Measurements from ENCODE around the gene AMHR2. TPM values are rescaled to one million over a fixed set of nuclear protein-coding genes. Genes with fewer than 3 reads are reported as not detected.
A peak's percentile ranks its signal among the peaks of the same experiment; 100 is the strongest.
"Not testable (repeated sequence)": the region's sequence is repeated elsewhere in the genome, so short reads cannot be mapped to it uniquely, and the experiment has no call there.

AMHR2 gene
- total RNA-seq, 1 donor from 2014 or later: not detected

- H3K27ac Mint-ChIP-seq: no peak overlapping the region
- Histone ChIP-seq H3K27ac (no peak overlapping the region), H3K79me2 (ENCODE audit: low read depth) (no peaks in the 10 kb centered on the region), H3K4me3 (no peak overlapping the region), H3K9me3 (ENCODE audit: low read depth) (no peaks in the 10 kb centered on the region), H2AFZ (replicated peaks) (no peak overlapping the region), H3K36me3 (no peaks in the 10 kb centered on the region), H3K9ac (no peak overlapping the region), H3K4me2 (no peak overlapping the region), H3K4me1 (peaks cover 3% of the 10 kb centered on the region), H4K20me1 (ENCODE audit: low read depth) (no peaks in the 10 kb centered on the region), H3F3A (ENCODE audit: low read depth) (no peaks in the 10 kb centered on the region), H3K27me3 (no peaks in the 10 kb centered on the region)
- TF ChIP-seq EZH2phosphoT487 (IDR thresholded peaks at IDR 0.05): no peak
- no peak for TF ChIP-seq CTCF (IDR thresholded peaks at IDR 0.05)
- TF ChIP-seq EZH2 (IDR thresholded peaks at IDR 0.05): no peak
- DNase-seq (ENCODE audit: low spot score): no peak
- peaks cover 4% of the 10 kb centered on the region for H3K27me3 Mint-ChIP-seq (ENCODE audit: insufficient read depth, low read depth)
- H3K4me3 Mint-ChIP-seq: no peak overlapping the region
- no peaks in the 10 kb centered on the region for H3K36me3 Mint-ChIP-seq
- no peaks in the 10 kb centered on the region for H3K9me3 Mint-ChIP-seq
- H3K4me1 Mint-ChIP-seq: peaks cover 18% of the 10 kb centered on the region
Measured at GRCh38 chr12:53430116-53430515, 6.5 kb downstream of the AMHR2 start.

GRCh38 chr12:53431187-53431586 is 7.5 kb downstream of the AMHR2 start:
- no peak overlapping the region for H2AFZ ChIP-seq (replicated peaks)
- no peaks in the 10 kb centered on the region for H3K79me2 ChIP-seq (ENCODE audit: low read depth)
- no peak overlapping the region for H3K4me3 Mint-ChIP-seq
- no peak overlapping the region for H3K4me3 ChIP-seq
- H3K4me1 Mint-ChIP-seq: peaks cover 13% of the 10 kb centered on the region
- H4K20me1 ChIP-seq (ENCODE audit: low read depth): no peaks in the 10 kb centered on the region
- H3K27ac ChIP-seq: no peak overlapping the region
- DNase-seq (ENCODE audit: low spot score): no peak
- H3F3A ChIP-seq (ENCODE audit: low read depth): no peaks in the 10 kb centered on the region
- TF ChIP-seq CTCF (IDR thresholded peaks at IDR 0.05) (no peak), EZH2 (IDR thresholded peaks at IDR 0.05) (no peak), EZH2phosphoT487 (IDR thresholded peaks at IDR 0.05) (no peak)
- H3K9me3 Mint-ChIP-seq: no peaks in the 10 kb centered on the region
- H3K4me1 ChIP-seq: no peaks in the 10 kb centered on the region
- no peaks in the 10 kb centered on the region for H3K9me3 ChIP-seq (ENCODE audit: low read depth)
- H3K36me3 ChIP-seq: no peaks in the 10 kb centered on the region
- H3K9ac ChIP-seq: no peak overlapping the region
- peaks cover 8% of the 10 kb centered on the region for H3K27me3 Mint-ChIP-seq (ENCODE audit: insufficient read depth, low read depth)
- H3K4me2 ChIP-seq: no peak overlapping the region
- no peaks in the 10 kb centered on the region for H3K36me3 Mint-ChIP-seq
- H3K27me3 ChIP-seq: no peaks in the 10 kb centered on the region
- H3K27ac Mint-ChIP-seq: no peak overlapping the region

GRCh38 chr12:53435326-53435725 is 11.7 kb downstream of the AMHR2 start:
- not testable (repeated sequence) for H3K4me3 ChIP-seq; H3K4me2 ChIP-seq; H2AFZ ChIP-seq (replicated peaks); H3K27ac Mint-ChIP-seq; H3K79me2 ChIP-seq (ENCODE audit: low read depth); H3K4me3 Mint-ChIP-seq; H3K9me3 Mint-ChIP-seq; H3K27me3 Mint-ChIP-seq (ENCODE audit: insufficient read depth, low read depth); H3F3A ChIP-seq (ENCODE audit: low read depth); H3K9me3 ChIP-seq (ENCODE audit: low read depth); DNase-seq (ENCODE audit: low spot score); H3K27me3 ChIP-seq; H3K4me1 ChIP-seq; H3K36me3 Mint-ChIP-seq; H3K27ac ChIP-seq; H3K9ac ChIP-seq; H4K20me1 ChIP-seq (ENCODE audit: low read depth); H3K36me3 ChIP-seq
- H3K4me1 Mint-ChIP-seq: peaks cover 13% of the 10 kb centered on the region

- not testable (repeated sequence) for H3K27ac ChIP-seq; H3K4me2 ChIP-seq; H3K9me3 Mint-ChIP-seq; H3K27me3 ChIP-seq; H2AFZ ChIP-seq (replicated peaks); H3K27me3 Mint-ChIP-seq (ENCODE audit: insufficient read depth, low read depth); H4K20me1 ChIP-seq (ENCODE audit: low read depth); H3K9me3 ChIP-seq (ENCODE audit: low read depth); H3K4me3 ChIP-seq; H3K36me3 Mint-ChIP-seq; H3K9ac ChIP-seq; DNase-seq (ENCODE audit: low spot score); H3K36me3 ChIP-seq
- Histone ChIP-seq H3K79me2 (ENCODE audit: low read depth) (peaks cover 14% of the 10 kb centered on the region), H3F3A (ENCODE audit: low read depth) (peaks cover 16% of the 10 kb centered on the region), H3K4me1 (peaks cover 15% of the 10 kb centered on the region)
- H3K4me3 Mint-ChIP-seq: peak overlapping the region; percentile 66
- peak overlapping the region; percentile 63 for H3K27ac Mint-ChIP-seq
- H3K4me1 Mint-ChIP-seq: peaks cover 29% of the 10 kb centered on the region
Measured at GRCh38 chr12:53439582-53439981, 15.9 kb downstream of the AMHR2 start.

Measured in neural progenitor cell (in vitro differentiated cells).